H9 (cell line): ENCODE measurements around the gene C2orf42. TPM values are rescaled to one million over a fixed set of nuclear protein-coding genes. Genes with fewer than 3 reads are reported as not detected.

ENCODE experiments used
- DNase-seq: peaks from one replicate; pipeline ENCODE4 v3.0.0-alpha.2; 2017
- H2AFZ ChIP-seq: one replicate; pipeline ENCODE4 v1.6.1; 2013; ENCODE audit warnings: mild to moderate bottlenecking, low read length, control low read depth, moderate library complexity
- H2AK5ac ChIP-seq: 2 replicates; pipeline ENCODE4 v1.6.1; 2013; ENCODE audit warnings: low read length, control low read depth, mixed read lengths; ENCODE audit not compliant: insufficient read length
- H2BK120ac ChIP-seq: one replicate; pipeline ENCODE4 v1.6.1; 2013; ENCODE audit warnings: low read depth, mild to moderate bottlenecking, low read length, control low read depth, inconsistent platforms; ENCODE audit not compliant: poor library complexity, severe bottlenecking
- H2BK12ac ChIP-seq: 2 replicates; pipeline ENCODE4 v1.6.1; 2013; ENCODE audit warnings: low read length, control low read depth, mixed read lengths, low read depth; ENCODE audit not compliant: insufficient read length
- H2BK15ac ChIP-seq: 2 replicates; pipeline ENCODE4 v1.6.1; 2013; ENCODE audit warnings: low read depth, low read length, control low read depth
- H2BK20ac ChIP-seq: one replicate; pipeline ENCODE4 v1.6.1; 2013; ENCODE audit warnings: low read depth, mild to moderate bottlenecking, low read length, control low read depth, inconsistent platforms; ENCODE audit not compliant: poor library complexity, severe bottlenecking
- H2BK5ac ChIP-seq: 2 replicates; pipeline ENCODE4 v1.6.1; 2013; ENCODE audit warnings: low read length, control low read depth, mixed read lengths; ENCODE audit not compliant: insufficient read length
- H3K14ac ChIP-seq: 2 replicates; pipeline ENCODE4 v1.6.1; 2013; ENCODE audit warnings: low read length, control low read depth; ENCODE audit not compliant: insufficient read depth
- H3K18ac ChIP-seq: 2 replicates; pipeline ENCODE4 v1.6.1; 2013; ENCODE audit warnings: low read depth, mild to moderate bottlenecking, mixed read lengths, low read length, control low read depth; ENCODE audit not compliant: insufficient read length
- H3K23ac ChIP-seq: 2 replicates; pipeline ENCODE4 v1.6.1; 2013; ENCODE audit warnings: low read length, control low read depth, mixed read lengths, low read depth; ENCODE audit not compliant: insufficient read length
- H3K23me2 ChIP-seq: 2 replicates; pipeline ENCODE4 v1.6.1; 2013; ENCODE audit warnings: low read depth, mild to moderate bottlenecking, mixed read lengths, low read length, control low read depth; ENCODE audit not compliant: insufficient read length, poor library complexity, severe bottlenecking
- H3K27ac ChIP-seq: 2 replicates; pipeline ENCODE4 v1.5.1; 2013; ENCODE audit warnings: low read length, control low read depth, mixed read lengths, low read depth; ENCODE audit not compliant: insufficient read length
- H3K27me3 ChIP-seq: 2 replicates; pipeline ENCODE4 v1.6.1; 2013; ENCODE audit warnings: low read length, control low read depth, inconsistent platforms; ENCODE audit not compliant: insufficient read depth
- H3K4ac ChIP-seq: 2 replicates; pipeline ENCODE4 v1.6.1; 2013; ENCODE audit warnings: low read depth, mild to moderate bottlenecking, control low read depth, inconsistent platforms, low read length, moderate library complexity
- H3K4me1 ChIP-seq: 2 replicates; pipeline ENCODE4 v1.6.1; 2013; ENCODE audit warnings: low read length, control low read depth, inconsistent platforms; ENCODE audit not compliant: insufficient read depth
- H3K4me2 ChIP-seq: 2 replicates; pipeline ENCODE4 v1.6.1; 2013; ENCODE audit warnings: low read length, control low read depth, mixed read lengths; ENCODE audit not compliant: insufficient read length, insufficient read depth
- H3K56ac ChIP-seq: 2 replicates; pipeline ENCODE4 v1.6.1; 2013; ENCODE audit warnings: low read depth, mild to moderate bottlenecking, mixed read lengths, low read length, control low read depth; ENCODE audit not compliant: insufficient read length
- H3K79me1 ChIP-seq: 2 replicates; pipeline ENCODE4 v1.6.1; 2013; ENCODE audit warnings: low read depth, mild to moderate bottlenecking, moderate library complexity, low read length, control low read depth, inconsistent platforms; ENCODE audit not compliant: insufficient read depth, poor library complexity, severe bottlenecking
- H3K79me2 ChIP-seq: 2 replicates; pipeline ENCODE4 v1.6.1; 2013; ENCODE audit warnings: low read length, control low read depth, inconsistent platforms; ENCODE audit not compliant: insufficient read depth
- H3K9ac ChIP-seq: 2 replicates; pipeline ENCODE4 v1.6.1; 2013; ENCODE audit warnings: low read length, control low read depth, mixed read lengths; ENCODE audit not compliant: insufficient read length; ENCODE audit errors: extremely low read depth
- H3K9me3 ChIP-seq: one replicate; pipeline ENCODE4 v1.6.1; 2013; ENCODE audit warnings: low read depth, low read length, inconsistent platforms; ENCODE audit not compliant: control insufficient read depth
- H3T11ph ChIP-seq: one replicate; pipeline ENCODE4 v1.6.1; 2013; ENCODE audit warnings: mild to moderate bottlenecking, low read length, control low read depth, inconsistent platforms
- H4K20me1 ChIP-seq: one replicate; pipeline ENCODE4 v1.6.1; 2013; ENCODE audit not compliant: control insufficient read depth, insufficient read length, insufficient read depth
- H4K5ac ChIP-seq: 2 replicates; pipeline ENCODE4 v1.6.1; 2013; ENCODE audit warnings: low read depth, mild to moderate bottlenecking, mixed read lengths, low read length, control low read depth; ENCODE audit not compliant: insufficient read length
- H4K8ac ChIP-seq: replicated peaks from 2 replicates; pipeline ENCODE4 v1.6.1; 2013; ENCODE audit warnings: low read length, control low read depth, mixed read lengths, low read depth; ENCODE audit not compliant: insufficient read length
- H4K91ac ChIP-seq: 2 replicates; pipeline ENCODE4 v1.6.1; 2013; ENCODE audit warnings: low read depth, mild to moderate bottlenecking, moderate library complexity, mixed read lengths, low read length, control low read depth; ENCODE audit not compliant: insufficient read length
- H3K27ac Mint-ChIP-seq, 3 experiments: 2 replicates in 2 of 3; 3 replicates in 1 of 3; pipeline ENCODE4 v1.8.0; 2020 to 2021; ENCODE audit warnings: mixed read lengths in 3 of 3, mild to moderate bottlenecking in 1 of 3, moderate library complexity in 1 of 3
- H3K27me3 Mint-ChIP-seq: 2 replicates; pipeline ENCODE4 v1.8.0; 2021; ENCODE audit warnings: low read depth, mild to moderate bottlenecking, moderate library complexity, mixed read lengths
- H3K36me3 Mint-ChIP-seq, 3 experiments: 2 replicates in 2 of 3; 3 replicates in 1 of 3; pipeline ENCODE4 v1.8.0; 2020 to 2021; ENCODE audit warnings: low read depth in 3 of 3, mixed read lengths in 3 of 3; ENCODE audit not compliant: insufficient read depth in 1 of 3
- H3K4me1 Mint-ChIP-seq, 2 experiments: 2 replicates each; pipeline ENCODE4 v1.8.0; 2020; ENCODE audit warnings: mixed read lengths in 2 of 2
- H3K4me3 Mint-ChIP-seq, 2 experiments: 2 replicates in 1 of 2; 3 replicates in 1 of 2; pipeline ENCODE4 v1.8.0; 2020 to 2021; ENCODE audit warnings: mild to moderate bottlenecking in 2 of 2, mixed read lengths in 2 of 2, moderate library complexity in 1 of 2
- H3K9me3 Mint-ChIP-seq, 2 experiments: 2 replicates in 1 of 2; 3 replicates in 1 of 2; pipeline ENCODE4 v1.8.0; 2020; ENCODE audit warnings: mild to moderate bottlenecking in 2 of 2, mixed read lengths in 2 of 2, moderate library complexity in 1 of 2
- CTCF ChIP-seq: fragments of 200-600 bp; sonication (generic); conservative IDR thresholded peaks from 3 replicates; pipeline ENCODE4 v1.8.0; 2021; ENCODE audit warnings: antibody characterized with exemption, mild to moderate bottlenecking
- WGBS: extraction: QIAGEN DNeasy Blood & Tissue Kit; methylation state at CpG from one replicate; pipeline ENCODE4 v1.1.7; 2013; ENCODE audit warnings: missing lambda C conversion rate, low lambda C conversion rate, mixed read lengths; ENCODE audit not compliant: insufficient read length; ENCODE audit errors: extremely low coverage; 5-methylcytosine and 5-hydroxymethylcytosine counted together
- total RNA-seq: library from RNA; stranded (reverse); gene quantifications from 2 replicates; pipeline ENCODE4 v1.2.1, GENCODE V29; 2021

The C2orf42 gene
- total RNA-seq, 1 experiment from 2014 or later = 19.0 TPM

DNA sequence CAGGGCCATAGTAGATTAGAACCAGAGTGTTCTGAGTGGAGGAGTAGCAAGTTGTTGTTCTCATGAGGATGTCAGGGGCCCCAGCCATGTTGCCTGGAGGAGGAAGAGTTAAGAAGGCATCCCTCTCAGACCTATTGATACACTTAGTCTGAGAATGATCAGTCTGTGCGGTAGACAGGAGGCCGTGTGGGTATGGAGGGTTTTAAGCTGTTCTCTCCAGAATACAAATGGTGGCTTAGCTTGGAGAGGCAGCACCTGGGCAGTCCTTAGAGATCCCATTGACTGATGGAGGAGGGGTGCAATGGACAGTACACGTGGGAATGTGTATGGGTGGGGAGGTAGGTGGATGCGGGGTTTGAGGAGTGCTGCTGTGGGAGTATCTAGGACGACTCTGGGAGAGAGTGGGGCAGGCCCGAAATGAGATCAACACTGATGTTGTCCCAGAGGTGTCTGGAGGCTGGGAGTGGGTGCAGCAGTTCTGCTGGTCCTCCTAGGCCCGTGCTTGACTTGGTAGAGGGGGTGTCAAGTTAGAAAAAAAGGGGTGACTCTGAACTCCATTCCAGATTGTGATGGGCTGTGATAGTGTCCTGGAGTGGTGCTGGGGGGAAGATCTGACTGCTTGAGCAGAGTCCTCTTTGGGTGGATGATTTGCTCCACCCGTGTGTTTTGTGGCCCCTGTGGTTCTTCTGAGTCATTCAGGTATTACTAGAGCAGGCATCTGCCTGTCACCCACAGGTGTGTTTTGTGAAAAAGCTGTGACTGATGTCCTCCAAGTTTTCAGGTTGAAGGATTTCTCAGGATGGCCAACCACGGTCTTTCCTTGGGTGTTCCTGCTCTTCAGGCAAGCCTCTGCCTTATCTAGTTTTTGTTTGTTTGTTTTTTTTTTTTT, 44.7 kb downstream of the C2orf42 start:
- no peaks in the 10 kb centered on the region for H3K9me3 ChIP-seq
- Mint-ChIP-seq H3K9me3 (peaks cover 0 to 7% of the 10 kb centered on the region in 2 experiments; a peak in 3 of 5 replicates), H3K27me3 (no peaks in the 10 kb centered on the region), H3K36me3 (peaks cover 17 to 23% (median 20%) of the 10 kb centered on the region in 3 experiments), H3K27ac (no peak overlapping the region; a peak in 1 of 7 replicates), H3K4me1 (peaks cover 20 to 26% of the 10 kb centered on the region in 2 experiments), H3K4me3 (no peak overlapping the region)
- H2AK5ac ChIP-seq = no peak overlapping the region
- no peak overlapping the region for H4K91ac ChIP-seq
- WGBS = no CpG with 5 or more reads among the region's 9 CpGs
- peaks cover 5% of the 10 kb centered on the region for H3K23me2 ChIP-seq
- H3K79me2 ChIP-seq = no peaks in the 10 kb centered on the region
- no peak overlapping the region; the same call in 1 of the 2 replicates for H3K14ac ChIP-seq
- no peak overlapping the region for H4K5ac ChIP-seq
- no peaks in the 10 kb centered on the region for H4K20me1 ChIP-seq
- no peak overlapping the region for H3K23ac ChIP-seq
- no peak overlapping the region for H2AFZ ChIP-seq
- no peak for TF ChIP-seq CTCF
- H3K18ac ChIP-seq = no peak overlapping the region
- peaks cover 4% of the 10 kb centered on the region; the same call in 1 of the 2 replicates for H3K4me1 ChIP-seq
- no peak overlapping the region for H2BK5ac ChIP-seq
- no peak overlapping the region for H3K4ac ChIP-seq
- no peak overlapping the region for H3K27ac ChIP-seq
- no peak overlapping the region for H3K9ac ChIP-seq
- H2BK20ac ChIP-seq = no peak overlapping the region
- H3K4me2 ChIP-seq = no peak overlapping the region
- no peak overlapping the region for H2BK120ac ChIP-seq
- no peaks in the 10 kb centered on the region for H3K27me3 ChIP-seq
- H4K8ac ChIP-seq = no peak overlapping the region
- H3K79me1 ChIP-seq = no peaks in the 10 kb centered on the region
- no peak for DNase-seq
- no peak overlapping the region for H3T11ph ChIP-seq
- H2BK15ac ChIP-seq = no peak overlapping the region
- no peak overlapping the region for H2BK12ac ChIP-seq
- no peak overlapping the region for H3K56ac ChIP-seq
